ENCODE results near the gene ABR.
"Not testable (repeated sequence)": the region's sequence is repeated elsewhere in the genome, so short reads cannot be mapped to it uniquely, and the experiment has no call there.

ABR gene

DNA sequence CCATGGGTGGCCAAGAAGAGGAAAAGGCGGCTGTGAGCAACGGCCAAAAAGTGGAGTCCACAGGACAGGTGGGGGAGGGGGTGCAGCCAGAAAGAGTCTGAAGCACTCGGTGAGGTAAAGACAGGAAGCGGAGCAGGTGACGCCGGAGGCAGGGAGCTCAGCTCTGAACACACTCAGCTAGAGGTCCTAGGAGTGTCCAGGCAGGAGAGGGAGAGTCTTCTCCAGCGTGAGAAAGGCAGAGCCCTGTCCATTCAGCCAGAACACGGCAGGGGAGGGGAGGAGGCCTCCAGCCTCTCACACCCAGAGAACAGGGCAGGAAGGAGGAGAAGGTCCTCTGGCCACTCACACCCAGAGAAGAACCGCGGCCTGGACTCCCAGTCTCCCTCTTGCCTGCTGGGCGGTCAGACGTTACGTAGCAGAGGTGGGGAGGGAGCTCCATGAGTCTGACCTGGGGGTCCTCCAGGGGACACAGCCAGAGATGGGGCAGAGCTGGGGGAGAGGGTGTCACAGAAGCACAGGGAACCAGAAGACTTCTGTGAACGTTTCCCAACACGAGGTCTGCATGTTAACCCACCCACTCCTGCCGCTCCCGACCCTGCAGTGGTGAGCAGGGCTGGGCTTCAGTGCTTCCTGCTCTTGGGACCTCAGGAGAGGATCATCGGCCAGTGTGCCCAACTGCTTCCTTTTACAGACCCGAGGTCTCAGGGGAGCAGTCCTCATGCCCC, 89.2 kb downstream of the ABR start:
- peak; percentile 52 to 73 for DNase-seq

DNA sequence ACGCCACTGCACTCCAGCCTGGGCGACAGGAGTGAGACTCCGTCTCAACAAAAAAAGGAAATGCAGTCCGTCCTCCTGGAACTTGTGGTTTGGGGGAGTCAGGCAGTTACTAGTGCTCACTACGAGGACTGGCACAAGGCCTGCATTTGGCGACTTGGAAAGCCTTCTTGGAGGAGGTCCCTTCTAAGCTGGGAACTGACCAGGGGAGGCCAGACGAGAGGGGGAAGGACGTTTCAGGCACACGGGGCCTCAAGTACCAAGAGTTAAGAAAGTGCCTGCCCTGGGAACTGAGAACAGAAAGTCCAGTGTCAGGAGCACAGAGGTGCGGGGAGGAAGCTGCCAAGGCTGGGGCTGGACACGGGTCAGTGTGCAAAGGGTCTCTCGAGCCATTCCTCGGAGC, 89.9 kb downstream of the ABR start:
- DNase-seq, result no peak

DNA sequence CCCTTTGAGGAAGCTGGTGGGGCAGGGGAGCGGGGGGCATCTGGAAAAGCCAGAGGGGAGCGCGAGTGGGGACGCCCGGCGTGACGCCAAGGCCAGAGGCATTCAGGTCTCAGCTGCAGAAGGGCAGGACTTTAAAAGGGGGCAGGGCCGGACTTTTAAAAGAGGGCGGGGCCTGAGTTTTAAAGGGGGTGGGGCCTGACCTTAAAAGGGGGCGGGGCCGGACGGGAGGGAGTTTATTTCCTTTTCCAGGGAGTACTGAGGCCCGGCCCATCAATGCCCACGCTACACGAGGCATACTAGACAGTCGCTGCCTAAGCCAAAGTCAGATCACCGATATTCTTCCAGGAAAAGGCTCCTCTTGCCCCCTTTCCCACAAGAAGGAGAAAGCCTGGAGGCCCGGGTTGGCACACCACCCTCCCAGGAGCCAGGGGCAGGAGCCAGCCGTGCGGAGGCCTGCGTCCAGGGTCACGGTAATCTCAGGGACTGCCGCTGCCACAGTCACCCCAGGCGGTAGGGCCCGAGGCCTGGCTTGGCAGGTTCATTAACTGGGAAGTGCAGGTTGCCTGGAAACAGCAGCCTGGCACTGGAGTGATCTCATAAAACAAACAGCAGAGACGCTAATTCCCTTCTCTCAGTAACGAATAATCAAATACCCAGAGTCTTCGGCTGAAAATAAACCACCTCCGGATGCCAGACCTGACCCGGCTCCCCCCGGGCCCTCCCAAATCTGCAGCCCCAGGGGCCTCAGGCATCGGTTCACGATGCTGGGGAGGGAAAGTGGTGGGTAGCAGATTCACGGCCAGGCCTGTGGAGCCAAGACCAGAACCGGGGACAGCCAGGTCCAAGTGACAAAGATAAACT, 92.2 kb downstream of the ABR start:
- DNase-seq, result peak; percentile 94 to 96

DNA sequence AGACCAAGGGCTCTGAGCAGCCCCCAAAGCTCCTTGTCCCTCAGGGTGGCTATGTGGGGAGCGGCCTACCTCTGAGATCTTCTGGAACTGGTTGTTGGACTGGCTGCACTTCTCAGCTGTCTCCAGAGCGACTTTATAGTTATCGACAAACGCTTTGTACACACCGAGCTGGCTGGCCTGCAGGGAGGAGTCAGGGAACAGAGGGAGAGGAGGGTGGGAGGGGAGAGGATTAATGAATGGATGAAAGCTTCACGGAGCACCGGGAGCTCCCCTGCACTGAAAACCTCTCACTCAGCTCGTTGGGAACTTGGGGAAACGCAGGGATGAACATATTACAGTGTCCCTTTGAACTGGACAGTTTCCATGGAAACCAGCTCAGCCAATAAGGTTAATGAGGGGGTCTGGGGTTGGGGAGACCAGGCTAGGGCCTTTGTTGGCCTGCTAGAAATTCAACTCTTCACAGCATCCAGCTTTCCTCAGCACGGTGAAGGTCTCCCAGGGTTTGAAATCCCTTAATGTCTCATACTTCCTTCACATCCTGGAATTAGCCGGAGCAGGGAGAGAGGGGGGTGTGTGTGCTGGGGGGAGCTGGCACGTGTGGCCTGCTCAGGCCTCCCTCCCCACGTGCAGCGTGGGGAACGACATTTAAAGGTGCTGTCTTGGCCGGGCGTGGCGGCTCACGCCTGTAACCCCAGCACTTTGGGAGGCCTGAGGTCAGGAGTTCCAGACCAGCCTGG, 96.2 kb downstream of the ABR start:
- DNase-seq, result no peak

DNA sequence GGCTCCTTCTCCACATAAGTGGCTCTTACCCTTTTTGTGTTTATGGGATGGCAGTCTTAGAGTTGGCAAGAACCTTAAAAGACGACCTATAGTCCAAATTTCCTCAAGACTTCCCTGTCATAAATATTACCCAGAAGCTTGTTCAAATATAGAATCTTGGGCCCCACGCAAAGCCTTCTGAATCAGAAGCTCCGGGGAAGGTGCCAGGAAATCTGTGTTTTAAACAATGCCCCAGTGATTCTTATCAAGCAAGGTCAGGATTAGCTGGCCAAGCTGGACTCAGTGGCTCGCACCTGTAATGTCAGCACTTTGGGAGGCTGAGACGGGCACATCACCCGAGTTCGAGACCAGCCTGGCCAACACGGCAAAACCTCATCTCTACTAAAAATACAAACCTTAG, 97.2 kb downstream of the ABR start:
- no peak for DNase-seq

DNA sequence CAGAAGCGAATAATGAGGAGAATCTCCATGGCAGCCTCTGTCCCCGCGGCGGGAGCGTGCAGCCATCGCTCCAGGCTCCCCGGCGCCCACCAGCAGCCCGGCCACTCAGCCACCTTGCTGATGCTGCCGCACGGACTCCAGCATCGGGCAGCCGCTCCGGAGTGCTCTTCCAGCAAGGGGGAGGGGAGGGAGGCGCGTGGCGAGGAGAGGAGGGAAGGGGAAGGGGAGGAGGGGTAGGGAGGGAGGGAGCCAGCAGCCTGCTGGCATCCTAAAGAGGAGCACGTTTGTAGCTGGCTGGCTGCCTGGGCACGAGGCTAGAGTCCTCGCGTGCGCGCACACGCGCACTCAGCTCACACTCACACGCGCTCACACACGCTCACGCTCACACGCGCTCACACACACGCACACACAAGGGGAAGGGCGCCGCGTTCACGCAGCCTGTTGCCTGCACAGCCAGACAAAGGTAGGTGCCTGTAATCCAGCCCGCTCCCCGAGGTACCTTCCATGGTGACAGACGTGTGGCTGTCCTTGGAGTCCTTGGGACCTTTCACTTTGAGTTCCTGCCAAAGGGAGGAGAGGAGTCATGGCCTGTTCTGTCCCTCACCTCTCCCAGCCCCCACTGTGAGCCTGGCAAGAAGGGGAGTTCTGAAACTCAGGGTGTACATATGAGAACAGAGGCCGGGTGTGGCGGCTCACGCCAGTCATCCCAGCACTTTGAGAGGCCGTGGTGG, 100.8 kb downstream of the ABR start:
- peak; percentile 72 to 73 for DNase-seq

DNA sequence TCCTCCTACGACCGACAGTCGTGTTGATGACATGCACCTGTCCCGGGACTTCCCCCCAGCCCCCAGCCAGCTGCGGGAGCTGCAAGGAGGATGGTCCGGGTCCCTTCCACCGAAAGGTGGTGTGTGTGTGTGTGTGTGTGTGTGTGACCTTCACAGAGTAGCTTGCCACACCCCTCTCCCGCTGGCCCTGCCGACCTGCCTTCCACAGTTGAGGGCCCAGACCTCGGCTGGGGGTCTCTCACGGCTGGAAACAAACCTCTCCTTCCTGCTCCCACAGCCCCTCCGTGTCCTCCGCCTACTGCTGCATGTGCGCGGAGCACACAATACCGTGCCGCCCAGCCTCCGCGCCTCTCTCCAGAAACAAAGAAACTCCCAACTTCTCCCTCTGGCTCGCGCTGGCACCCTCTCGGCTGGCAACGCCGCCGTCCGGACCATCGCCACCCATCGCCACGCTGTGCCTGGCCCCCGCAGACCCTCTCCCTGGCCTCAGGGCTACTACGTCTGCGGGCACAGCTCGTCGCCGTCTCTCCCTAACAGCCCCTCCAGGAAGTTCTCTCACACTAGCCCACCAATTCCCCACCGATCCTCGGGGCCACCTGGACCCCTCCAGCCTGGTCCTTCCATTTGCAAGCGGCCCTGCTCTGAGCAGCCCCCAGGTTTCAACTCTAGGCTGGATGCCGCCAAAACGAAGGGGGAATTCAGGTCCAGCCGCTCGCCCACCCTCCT, 101.6 kb downstream of the ABR start:
- DNase-seq, result no peak

DNA sequence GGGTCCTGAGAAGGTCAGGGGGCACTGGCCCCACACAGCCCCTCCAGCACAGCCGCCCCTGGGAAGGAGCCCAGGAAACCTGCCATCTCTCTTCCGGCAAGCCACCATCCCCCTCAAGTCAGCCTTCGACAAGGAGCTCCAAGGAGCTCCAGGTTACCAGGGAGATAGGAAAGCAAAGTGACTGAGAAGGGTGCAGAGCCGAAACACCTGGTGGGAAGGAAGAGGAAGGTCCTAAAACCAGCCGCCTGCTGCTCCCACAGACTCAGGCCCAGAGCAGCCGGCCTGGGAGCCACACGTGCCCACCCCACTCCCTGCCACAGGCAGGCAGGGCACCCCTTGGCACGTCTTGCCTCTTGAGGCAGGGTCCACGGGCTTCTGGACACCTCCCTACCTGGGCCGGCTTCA, 102.2 kb downstream of the ABR start:
- no peak for DNase-seq

DNA sequence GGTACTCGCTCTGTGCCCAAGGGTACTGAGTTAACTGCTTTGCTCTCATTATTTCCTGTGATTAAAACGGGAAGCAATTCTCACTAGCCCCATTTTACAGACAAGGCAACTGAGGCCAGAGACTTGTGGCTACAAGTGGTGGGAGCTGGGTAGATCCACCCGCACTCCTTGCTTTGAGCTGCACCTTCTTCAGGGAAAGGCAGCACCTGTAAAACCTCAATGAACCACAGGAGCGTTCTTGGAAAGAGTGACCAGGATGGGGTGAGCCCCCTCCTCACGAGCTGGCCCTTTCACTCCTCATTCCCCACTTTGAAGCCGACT, 102.8 kb downstream of the ABR start:
- no peak for DNase-seq

DNA sequence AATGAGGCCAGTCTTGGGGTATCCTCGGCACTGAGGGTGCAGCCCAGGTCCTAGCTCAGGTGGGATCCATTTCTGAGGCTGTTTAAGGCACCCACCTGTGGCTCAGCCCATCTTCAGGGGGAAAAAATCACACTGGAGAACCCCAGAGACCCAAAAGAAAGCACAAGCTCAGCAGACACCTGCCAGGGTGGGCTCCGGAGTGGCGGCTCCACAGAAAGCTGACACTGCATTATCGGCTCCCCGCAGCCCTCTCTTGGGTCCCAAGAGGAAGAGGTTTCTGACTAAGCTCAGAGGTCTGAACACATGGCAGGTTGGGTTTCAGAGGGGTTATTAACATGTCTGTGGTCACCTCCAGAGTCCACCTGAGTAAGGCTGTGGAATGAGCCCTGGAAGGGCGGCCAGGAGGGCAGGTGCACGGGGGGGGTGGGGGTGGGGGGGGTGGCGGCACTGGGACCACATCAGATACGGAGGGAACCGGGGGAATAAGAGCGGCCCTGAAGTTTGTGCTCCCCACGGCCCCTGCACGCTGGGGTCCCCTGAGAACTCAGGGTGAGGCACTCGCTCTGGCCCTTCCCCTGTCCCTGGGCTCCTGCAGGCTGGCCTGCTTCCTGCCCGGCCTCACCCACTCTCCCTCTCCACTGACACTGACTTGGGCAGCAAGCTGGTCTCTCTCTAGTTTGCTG, 103.3 kb downstream of the ABR start:
- DNase-seq, result no peak

DNA sequence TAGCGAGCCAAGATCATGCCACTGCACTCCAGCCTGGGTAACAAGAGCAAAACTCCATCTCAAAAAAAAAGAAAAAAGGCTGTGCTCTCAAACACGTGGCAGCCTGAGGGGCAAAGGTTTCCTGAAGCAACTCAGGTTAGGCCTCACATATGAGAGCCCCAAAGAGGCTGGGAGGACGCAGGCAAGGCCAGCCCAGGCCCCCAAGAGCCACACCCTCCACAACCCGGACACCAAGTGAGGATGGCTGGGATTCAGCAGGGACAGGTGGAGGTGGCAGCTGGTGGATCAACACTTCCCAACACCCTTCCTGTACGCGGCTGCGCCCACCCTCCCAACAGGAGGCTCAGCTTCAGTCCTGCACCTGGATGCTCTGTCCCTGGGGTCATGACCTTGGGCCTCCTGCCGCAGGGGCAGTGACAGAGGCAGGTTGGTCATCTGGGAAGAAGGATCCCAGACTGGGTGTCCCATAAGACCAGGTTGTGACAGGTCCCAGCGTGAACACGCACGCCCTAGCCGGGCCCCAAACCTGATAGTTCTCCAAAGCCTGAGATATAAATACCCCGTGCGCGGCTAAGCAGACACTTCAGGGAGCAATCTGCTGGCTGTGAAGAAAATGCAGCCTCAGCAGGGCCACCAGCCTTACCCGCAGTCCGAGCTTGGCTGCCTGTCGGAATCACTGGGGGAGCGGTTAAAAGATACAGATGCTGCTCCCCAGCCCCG, 104.7 kb downstream of the ABR start:
- peak; percentile 43 to 53 for DNase-seq

DNA sequence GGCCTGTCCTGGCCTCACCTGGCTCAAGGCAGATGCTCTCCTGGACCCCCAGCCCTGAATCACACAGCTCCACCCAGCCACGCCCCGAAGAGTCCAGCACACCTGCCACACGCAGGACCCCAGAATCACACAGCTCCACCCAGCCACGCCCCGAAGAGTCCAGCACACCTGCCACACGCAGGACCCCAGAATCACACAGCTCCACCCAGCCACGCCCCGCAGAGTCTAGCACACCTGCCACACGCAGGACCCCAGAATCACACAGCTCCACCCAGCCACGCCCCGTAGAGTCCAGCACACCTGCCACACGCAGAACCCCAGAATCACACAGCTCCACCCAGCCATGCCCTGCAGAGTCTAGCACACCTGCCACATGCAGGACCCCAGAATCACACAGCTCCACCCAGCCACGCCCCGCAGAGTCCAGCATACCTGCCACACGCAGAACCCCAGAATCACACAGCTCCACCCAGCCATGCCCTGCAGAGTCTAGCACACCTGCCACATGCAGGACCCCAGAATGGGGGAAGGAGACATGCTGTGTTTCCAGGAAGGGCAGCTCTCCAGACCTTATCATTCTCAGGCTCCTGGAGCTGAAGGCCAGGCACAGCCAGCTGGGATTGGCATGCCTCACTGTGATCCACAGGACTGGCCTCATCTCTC, 105.7 kb downstream of the ABR start:
- not testable (repeated sequence) for DNase-seq

DNA sequence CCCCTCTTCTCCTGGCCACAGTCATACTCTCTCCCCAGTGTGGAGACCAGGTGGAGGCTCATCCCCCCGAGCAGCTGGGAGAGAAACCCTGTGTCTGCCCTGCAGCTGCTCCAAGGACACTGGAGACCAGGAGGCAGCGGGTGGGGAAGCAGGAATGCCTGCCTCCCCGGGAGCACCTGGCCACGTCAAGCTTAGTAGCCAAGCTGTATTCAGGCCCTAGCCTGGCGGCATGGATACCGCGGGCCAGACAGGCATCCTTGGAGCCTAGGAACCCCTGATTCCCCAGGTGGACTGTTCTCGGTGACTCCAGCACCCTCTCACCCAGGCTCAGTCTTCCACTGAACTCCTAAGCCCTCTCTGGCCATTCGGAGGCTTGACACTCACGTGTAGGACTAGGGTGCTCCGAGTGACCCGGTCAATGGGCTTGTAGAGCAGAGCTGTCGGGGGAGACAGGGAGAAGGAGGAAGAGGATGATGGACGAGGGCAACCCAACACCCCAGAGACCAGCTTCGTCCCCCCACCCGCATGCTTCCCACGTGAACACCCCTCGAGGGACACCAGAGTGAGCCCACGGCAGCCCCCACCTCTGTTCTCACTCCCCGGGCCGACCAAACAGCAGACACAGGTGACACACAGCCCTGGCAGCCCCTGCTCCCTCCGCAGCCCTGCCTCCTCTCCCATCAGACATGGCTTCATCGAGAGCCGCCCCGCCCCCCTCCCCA, 106.4 kb downstream of the ABR start:
- DNase-seq, result peak; percentile 81 to 87

DNA sequence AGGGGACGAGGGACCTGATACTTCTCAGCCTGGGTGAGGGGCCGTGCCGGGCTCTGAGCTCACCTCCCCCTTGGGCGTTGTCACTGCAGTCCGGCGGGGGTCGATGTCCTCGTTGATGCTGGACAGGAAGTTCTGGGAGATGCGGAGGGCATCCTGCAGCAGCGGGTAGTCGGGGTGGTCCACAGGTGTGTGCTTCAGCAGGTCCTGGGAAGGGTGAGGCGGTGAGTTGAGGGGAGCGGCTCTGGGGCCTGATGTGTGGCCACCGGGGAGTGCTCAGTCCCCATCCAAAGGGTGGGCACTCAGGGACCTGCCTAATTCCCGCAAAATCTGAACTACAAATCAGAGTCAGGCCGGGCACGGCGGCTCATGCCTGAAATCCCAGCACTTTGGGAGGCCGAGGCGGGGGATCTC, 107.2 kb downstream of the ABR start:
- DNase-seq, result no peak

DNA sequence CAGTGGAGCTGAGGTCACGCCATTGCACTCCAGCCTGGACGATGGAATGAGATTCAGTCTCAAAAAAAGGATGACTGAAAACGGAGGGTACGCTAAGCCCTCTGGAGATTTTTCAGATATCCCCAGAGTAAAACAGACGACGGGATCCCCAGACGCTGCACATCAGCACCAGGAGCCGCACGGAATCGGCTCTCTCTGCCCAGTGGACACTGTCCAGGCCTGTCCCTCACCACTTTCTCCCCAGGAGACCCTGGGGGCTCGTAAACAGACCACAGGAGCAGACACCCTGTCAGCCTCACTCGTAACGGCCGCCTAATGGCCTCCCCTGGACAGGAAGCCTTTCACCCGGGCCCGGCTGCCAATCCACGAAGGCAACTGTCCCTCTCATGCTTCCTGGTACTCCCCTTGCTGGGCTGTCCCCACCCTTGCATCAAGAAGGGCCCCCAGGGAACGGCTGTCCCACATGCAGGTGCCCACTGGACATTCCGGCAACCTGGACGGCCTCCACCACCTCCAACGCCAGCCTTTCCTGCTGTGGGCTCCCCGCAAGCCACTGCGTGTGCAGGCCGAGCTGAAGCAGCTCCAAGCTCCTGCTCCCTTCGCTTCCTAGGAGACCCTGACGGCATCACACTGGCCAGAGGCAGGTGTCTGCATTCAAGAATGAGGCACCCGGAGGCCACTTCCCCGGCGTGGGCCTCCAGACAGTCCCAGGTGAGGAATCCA, 108.5 kb downstream of the ABR start:
- no peak for DNase-seq

DNA sequence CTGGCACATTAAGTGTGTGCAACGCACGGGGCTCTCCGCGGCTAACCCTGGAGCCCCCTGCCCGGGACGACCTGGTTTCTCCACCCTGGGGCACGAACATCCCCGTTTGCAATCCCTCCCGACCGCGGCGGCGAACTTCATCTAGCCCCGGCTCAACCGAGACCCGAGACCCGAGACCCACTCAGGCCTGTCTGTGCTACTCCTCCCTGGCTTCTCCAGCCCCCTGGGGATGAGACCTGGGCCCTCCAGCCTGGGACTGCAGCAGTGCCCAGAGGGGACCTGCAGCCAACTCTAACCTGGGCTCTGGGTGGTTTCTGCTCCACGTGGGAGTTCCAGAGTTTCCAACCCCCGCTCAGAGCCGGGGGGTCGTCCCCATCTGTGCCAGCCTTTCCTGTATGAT, 109.4 kb downstream of the ABR start:
- DNase-seq, result no peak

DNA sequence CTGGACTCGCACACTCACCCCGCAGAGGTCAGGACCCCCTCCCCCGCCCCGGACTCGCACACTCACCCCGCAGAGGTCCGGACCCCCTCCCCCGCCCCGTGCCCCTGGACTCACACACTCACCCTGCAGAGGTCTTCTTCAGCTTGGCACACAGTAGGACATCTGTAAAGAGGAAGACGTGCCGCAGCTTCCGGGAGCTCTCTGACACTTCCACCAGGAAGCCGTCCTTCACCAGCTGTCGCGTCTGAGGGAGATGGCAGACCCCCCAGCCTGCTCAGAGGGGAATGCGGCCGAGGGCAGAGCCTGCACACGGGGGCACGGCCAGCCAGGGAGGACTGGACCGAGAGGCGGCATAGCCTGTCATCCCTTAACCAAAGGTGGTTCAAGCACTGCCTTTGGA, 109.9 kb downstream of the ABR start:
- DNase-seq, result no peak

DNA sequence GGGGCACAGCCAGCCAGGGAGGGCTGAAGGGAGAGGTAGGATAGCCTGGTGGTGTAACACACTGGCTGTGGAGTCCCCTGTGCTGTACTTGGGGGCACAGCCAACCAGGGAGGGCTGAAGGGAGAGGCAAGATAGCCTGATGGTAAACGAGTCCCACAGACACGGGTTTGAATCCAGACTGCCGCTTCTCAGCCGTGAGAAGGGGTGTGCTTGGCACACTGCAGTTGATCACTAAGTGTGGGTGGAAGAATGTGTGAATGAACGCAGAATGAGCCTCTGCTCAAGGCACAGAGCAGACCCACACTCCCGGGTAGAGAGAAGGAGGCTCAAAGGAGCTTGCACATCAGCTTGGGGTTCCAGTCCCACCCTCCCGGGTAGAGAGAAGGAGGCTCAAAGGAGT, 111.4 kb downstream of the ABR start:
- DNase-seq, result no peak

DNA sequence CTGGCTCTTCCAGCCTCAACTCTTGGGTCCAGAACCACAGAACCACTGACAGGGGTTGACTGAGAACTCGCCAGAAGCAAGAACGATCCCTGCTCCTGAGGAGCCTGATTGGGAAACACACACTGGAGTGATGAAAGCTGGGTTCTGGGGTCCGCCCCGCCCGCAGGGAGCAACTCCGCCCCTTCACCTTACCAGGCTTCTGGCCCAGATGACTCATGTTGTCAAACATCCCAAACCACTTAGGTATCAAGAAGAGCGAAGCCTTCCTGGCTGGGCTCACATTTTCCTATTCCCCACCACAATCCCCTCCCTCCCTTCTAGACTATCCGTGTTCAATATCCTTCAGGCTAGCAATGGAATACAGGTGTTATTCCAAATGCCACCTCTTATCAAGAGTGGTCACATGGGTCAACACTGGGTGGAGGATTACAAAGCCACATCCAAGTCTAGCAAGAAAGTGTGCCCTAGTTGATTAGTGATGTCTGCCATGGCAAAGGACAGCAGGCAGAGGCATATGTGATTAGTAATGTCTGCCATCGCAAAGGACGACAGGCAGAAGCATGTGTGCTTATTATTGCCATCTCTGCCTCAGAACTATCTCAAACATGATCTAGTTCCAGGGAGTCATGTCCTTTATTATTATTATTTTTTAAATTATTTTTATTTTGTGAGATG, 112.4 kb downstream of the ABR start:
- no peak for DNase-seq

All from SHP77 (cell line).